Choroid plexus epithelial cell (primary cell): ENCODE data around the gene NKAPL.
A peak's percentile ranks its signal among the peaks of the same experiment; 100 is the strongest.

Source experiments
- DNase-seq: peaks from one replicate; pipeline ENCODE4 v3.0.0-alpha.2; 2010; ENCODE audit warnings: low read depth
- H3K4me3 ChIP-seq: 2 replicates; pipeline ENCODE4 v1.5.1; 2011; ENCODE audit warnings: low read depth, mild to moderate bottlenecking, control low read depth, low read length, moderate library complexity
- TF ChIP-seq, protein P1 (sequence below): conservative IDR thresholded peaks from 2 replicates; pipeline ENCODE4 v1.5.1; 2011; ENCODE audit warnings: low read depth, mild to moderate bottlenecking, control low read depth, inconsistent platforms, low read length, moderate library complexity

NKAPL gene

GRCh38 chr6:28264834-28265401 is 5.8 kb downstream of the NKAPL start:
- TF ChIP-seq, protein P1, sequence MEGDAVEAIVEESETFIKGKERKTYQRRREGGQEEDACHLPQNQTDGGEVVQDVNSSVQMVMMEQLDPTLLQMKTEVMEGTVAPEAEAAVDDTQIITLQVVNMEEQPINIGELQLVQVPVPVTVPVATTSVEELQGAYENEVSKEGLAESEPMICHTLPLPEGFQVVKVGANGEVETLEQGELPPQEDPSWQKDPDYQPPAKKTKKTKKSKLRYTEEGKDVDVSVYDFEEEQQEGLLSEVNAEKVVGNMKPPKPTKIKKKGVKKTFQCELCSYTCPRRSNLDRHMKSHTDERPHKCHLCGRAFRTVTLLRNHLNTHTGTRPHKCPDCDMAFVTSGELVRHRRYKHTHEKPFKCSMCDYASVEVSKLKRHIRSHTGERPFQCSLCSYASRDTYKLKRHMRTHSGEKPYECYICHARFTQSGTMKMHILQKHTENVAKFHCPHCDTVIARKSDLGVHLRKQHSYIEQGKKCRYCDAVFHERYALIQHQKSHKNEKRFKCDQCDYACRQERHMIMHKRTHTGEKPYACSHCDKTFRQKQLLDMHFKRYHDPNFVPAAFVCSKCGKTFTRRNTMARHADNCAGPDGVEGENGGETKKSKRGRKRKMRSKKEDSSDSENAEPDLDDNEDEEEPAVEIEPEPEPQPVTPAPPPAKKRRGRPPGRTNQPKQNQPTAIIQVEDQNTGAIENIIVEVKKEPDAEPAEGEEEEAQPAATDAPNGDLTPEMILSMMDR: no peak
- no peak overlapping the region for H3K4me3 ChIP-seq
- DNase-seq: no peak

DNA sequence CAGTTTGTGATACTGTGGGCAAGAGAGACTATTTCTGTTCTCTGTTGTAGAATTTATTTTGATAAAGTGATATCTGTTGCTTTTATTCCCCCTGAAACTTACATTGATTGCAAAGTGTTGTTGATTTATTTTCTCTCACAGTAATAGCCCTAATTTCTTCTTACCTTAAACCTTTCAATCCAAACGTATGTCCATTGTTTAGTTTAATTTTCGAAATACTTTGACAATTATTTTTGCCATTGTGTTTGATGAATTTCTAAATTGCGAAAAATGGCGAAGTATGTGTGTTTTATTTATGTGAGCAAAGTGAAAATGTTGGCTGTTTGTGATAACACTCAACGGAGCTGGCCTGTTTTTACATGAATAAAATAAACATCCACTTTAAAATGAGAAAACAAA is 7.5 kb downstream of the NKAPL start:
- peak overlapping the region; percentile 84 for H3K4me3 ChIP-seq
- TF ChIP-seq, protein P1: no peak
- no peak for DNase-seq

DNA sequence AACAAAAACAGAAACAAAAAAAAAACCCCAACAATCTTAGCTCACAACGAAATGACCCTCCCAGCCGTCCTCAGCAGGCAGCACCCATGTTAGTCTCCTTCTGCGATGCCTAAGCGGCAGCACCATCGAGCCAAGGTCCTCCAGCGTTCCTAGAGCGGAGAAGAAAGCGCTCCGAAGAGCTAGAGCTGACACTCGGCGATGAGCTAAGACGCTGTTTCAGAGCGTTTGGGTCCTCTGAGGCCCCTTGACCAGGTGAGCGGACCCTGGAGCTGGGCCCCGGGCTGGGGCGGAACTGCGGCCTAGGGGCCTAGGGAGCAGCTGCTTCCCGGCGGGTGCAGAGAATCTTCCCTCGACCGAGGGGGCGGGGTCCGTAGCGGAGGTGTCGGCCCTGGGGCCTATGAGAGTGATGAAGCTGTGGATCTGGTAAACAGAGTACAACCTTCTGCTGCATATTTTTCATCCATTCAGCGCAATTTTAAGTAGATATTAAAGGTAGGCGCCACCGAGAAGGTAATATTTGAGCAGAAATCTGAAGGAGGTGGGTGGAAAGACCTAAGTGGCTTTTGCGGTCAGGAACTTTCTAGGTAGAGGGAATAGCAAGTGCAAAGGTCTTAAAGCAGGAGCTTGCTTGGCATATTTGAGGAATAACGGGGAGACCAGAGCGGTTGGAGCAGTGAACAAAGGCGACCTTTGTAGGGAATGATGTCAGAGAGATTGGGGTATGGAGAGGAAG is 8.0 kb downstream of the NKAPL start, which contains the start of gene ZSCAN26:
ZSCAN26 (plus strand) TSS at position 182 of the 733 bp plus-strand sequence. CDS start 4,777 bp downstream, outside the sequence.
- TF ChIP-seq, protein P1: no peak
- DNase-seq: peak; percentile 92
- H3K4me3 ChIP-seq: peak within 1 kb of the TSS; percentile 84

- DNase-seq: no peak
- TF ChIP-seq, protein P1: no peak
These were observed 8.6 kb downstream of the NKAPL start for GRCh38 chr6:28267695-28268059.

DNA sequence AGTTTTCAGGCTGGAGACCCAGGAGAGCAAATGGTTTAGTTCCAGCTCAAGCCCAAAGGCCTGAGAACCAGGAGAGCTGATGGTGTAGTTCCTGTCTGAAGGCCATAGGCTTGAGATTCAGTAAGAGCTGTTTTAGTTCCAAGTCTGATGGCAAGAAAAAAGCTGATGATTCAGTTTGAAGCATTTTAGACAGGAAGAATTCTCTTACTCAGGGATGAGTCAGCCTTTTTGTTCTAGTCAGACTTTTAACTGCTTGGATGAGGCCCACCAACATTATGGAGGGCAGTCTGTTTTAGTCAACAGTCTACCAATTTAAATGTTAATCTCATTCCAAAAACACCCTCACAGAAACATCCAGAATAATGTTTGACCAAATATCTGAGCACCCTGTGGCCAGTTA is 10.4 kb downstream of the NKAPL start:
- peak; percentile 84 for DNase-seq
- no peak overlapping the region for H3K4me3 ChIP-seq
- TF ChIP-seq, protein P1: no peak

More at GRCh38 chr6:28267695-28268059, 8.6 kb downstream of the NKAPL start:
- peak overlapping the region; percentile 84 for H3K4me3 ChIP-seq

DNA sequence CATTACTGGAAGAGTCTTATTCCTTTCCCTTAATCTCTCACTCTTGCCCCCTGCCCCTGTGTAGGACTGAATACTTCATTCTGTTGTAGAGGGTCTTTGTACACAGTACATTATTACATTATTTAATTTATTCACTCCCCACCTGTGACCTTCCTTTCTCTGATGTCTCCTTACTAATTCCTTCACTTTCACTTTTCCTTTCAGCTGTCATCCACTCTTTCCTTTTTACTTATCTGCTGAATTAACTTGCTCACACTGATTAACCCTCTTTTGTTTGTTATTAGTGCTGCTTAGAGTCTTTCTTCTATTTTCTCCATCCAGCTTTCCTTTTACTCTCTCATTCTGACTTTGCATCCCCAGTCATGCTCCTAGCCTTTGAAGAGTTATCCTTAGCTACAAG is 15.8 kb downstream of the NKAPL start:
- TF ChIP-seq, protein P1: no peak
- no peak for DNase-seq
- H3K4me3 ChIP-seq: no peak overlapping the region

DNA sequence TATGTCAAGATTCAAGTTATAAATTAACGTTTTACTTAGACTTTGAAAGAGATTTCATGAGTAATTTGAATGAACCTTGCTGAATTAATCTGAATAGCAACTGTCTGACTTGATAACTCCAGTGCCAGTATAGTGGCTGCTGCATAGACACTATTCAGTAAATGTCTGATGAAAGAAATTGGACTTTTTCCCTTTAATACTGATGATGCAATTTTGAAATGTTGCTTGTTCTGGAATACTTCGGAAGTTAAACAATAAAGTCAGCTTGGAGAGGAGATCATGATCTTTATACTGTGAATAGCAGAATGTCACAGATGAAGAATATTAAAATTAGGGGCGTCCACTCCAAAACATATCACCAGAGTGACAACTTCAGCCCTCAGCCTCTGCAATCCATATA is 18.6 kb downstream of the NKAPL start:
- TF ChIP-seq, protein P1: no peak
- H3K4me3 ChIP-seq: no peak overlapping the region
- no peak for DNase-seq
